OCI-LY7 (cell line): ENCODE results near the gene SEMA3F.

Experiments used
- CTCF ChIP-seq: fragments of 200-600 bp; sonication (generic); conservative IDR thresholded peaks from 2 replicates; pipeline ENCODE4 v1.5.1; 2014; ENCODE audit warnings: mild to moderate bottlenecking, antibody characterized with exemption, low read length, moderate library complexity, mixed read lengths
- EZH2phosphoT487 ChIP-seq: fragments of 200-600 bp; sonication (generic); IDR thresholded peaks from 2 replicates; pipeline ENCODE4 v1.6.1; 2018; ENCODE audit warnings: low read depth, borderline replicate concordance, mild to moderate bottlenecking, mixed run types, antibody characterized with exemption, low read length, moderate library complexity, mixed read lengths

- TF ChIP-seq CTCF: no peak
- TF ChIP-seq EZH2phosphoT487: no peak
Measured at GRCh38 chr3:50156549-50157493, 1.7 kb downstream of the SEMA3F start.
